Neural progenitor cell (in vitro differentiated cells): ENCODE results near the gene THRB. TPM values are rescaled to one million over a fixed set of nuclear protein-coding genes. Genes with fewer than 3 reads are reported as not detected.

Experiments
- DNase-seq: peaks from one replicate; pipeline ENCODE4 v3.0.0-alpha.2; 2016; ENCODE audit warnings: low spot score
- H2AFZ ChIP-seq: fragments of 200-600 bp; sonication (generic); replicated peaks from 2 replicates; pipeline ENCODE4 v1.6.1; 2016; ENCODE audit warnings: antibody characterized with exemption
- H3F3A ChIP-seq: fragments of 200-600 bp; sonication (generic); 2 replicates; pipeline ENCODE4 v1.6.1; 2016; ENCODE audit warnings: antibody characterized with exemption, low read depth
- H3K27ac ChIP-seq: fragments of 200-600 bp; sonication (generic); 2 replicates; pipeline ENCODE4 v1.5.1; 2016; ENCODE audit warnings: mild to moderate bottlenecking
- H3K27me3 ChIP-seq: fragments of 200-600 bp; sonication (generic); 2 replicates; pipeline ENCODE4 v1.6.1; 2016; ENCODE audit warnings: mild to moderate bottlenecking, moderate library complexity
- H3K36me3 ChIP-seq: fragments of 200-600 bp; sonication (generic); 2 replicates; pipeline ENCODE4 v1.5.1; 2016
- H3K4me1 ChIP-seq: fragments of 200-600 bp; sonication (generic); 2 replicates; pipeline ENCODE4 v1.6.1; 2016; ENCODE audit warnings: mixed run types
- H3K4me2 ChIP-seq: fragments of 200-600 bp; sonication (generic); 2 replicates; pipeline ENCODE4 v1.6.1; 2016
- H3K4me3 ChIP-seq: fragments of 200-600 bp; sonication (generic); 2 replicates; pipeline ENCODE4 v1.5.1; 2016
- H3K79me2 ChIP-seq: fragments of 200-600 bp; sonication (generic); 2 replicates; pipeline ENCODE4 v1.6.1; 2016; ENCODE audit warnings: low read depth
- H3K9ac ChIP-seq: fragments of 200-600 bp; sonication (generic); 2 replicates; pipeline ENCODE4 v1.6.1; 2016
- H3K9me3 ChIP-seq: fragments of 200-600 bp; sonication (generic); 2 replicates; pipeline ENCODE4 v1.5.1; 2016; ENCODE audit warnings: low read depth
- H4K20me1 ChIP-seq: fragments of 200-600 bp; sonication (generic); 2 replicates; pipeline ENCODE4 v1.6.1; 2016; ENCODE audit warnings: low read depth
- H3K27ac Mint-ChIP-seq: 3 replicates; pipeline ENCODE4 v1.8.0; 2021; ENCODE audit warnings: mixed read lengths
- H3K27me3 Mint-ChIP-seq: 2 replicates; pipeline ENCODE4 v1.8.0; 2022; ENCODE audit warnings: low read depth, mild to moderate bottlenecking, inconsistent platforms, moderate library complexity, mixed read lengths; ENCODE audit not compliant: insufficient read depth
- H3K36me3 Mint-ChIP-seq: 3 replicates; pipeline ENCODE4 v1.8.0; 2021; ENCODE audit warnings: mixed read lengths
- H3K4me1 Mint-ChIP-seq: 3 replicates; pipeline ENCODE4 v1.8.0; 2021; ENCODE audit warnings: mixed read lengths
- H3K4me3 Mint-ChIP-seq: 3 replicates; pipeline ENCODE4 v1.8.0; 2021; ENCODE audit warnings: mild to moderate bottlenecking, moderate library complexity, mixed read lengths
- H3K9me3 Mint-ChIP-seq: 3 replicates; pipeline ENCODE4 v1.8.0; 2020; ENCODE audit warnings: mixed read lengths
- CTCF ChIP-seq: fragments of 200-600 bp; sonication (generic); IDR thresholded peaks from 2 replicates; pipeline ENCODE4 v1.5.1; 2017; ENCODE audit warnings: antibody characterized with exemption, mild to moderate bottlenecking
- EZH2 ChIP-seq: fragments of 200-600 bp; sonication (generic); IDR thresholded peaks from 2 replicates; pipeline ENCODE4 v1.6.1; 2017; ENCODE audit warnings: antibody characterized with exemption, mild to moderate bottlenecking, moderate library complexity
- EZH2phosphoT487 ChIP-seq: fragments of 200-600 bp; sonication (generic); IDR thresholded peaks from 2 replicates; pipeline ENCODE4 v1.6.1; 2017; ENCODE audit warnings: antibody characterized with exemption
- total RNA-seq: library from RNA; depleted of rRNA; stranded (reverse); fragments of >200 nt; gene quantifications from 2 replicates; pipeline ENCODE4 v1.2.3, GENCODE V29; 2015; ENCODE audit warnings: low replicate concordance

THRB gene
- total RNA-seq, 1 donor from 2014 or later: 1.2 TPM

- TF ChIP-seq EZH2 (no peak), EZH2phosphoT487 (no peak), CTCF (no peak)
- Histone ChIP-seq H4K20me1 (no peaks in the 10 kb centered on the region), H3K9me3 (no peaks in the 10 kb centered on the region), H3K36me3 (no peaks in the 10 kb centered on the region), H3K4me1 (no peaks in the 10 kb centered on the region), H3F3A (no peaks in the 10 kb centered on the region), H3K27ac (no peak overlapping the region), H3K79me2 (no peaks in the 10 kb centered on the region), H2AFZ (no peak overlapping the region), H3K4me2 (no peak overlapping the region), H3K9ac (no peak overlapping the region), H3K4me3 (no peak overlapping the region), H3K27me3 (no peaks in the 10 kb centered on the region)
- Mint-ChIP-seq H3K9me3 (peaks cover 16% of the 10 kb centered on the region), H3K4me3 (no peak overlapping the region), H3K27me3 (peaks cover 3% of the 10 kb centered on the region), H3K36me3 (no peaks in the 10 kb centered on the region), H3K4me1 (no peaks in the 10 kb centered on the region), H3K27ac (no peak overlapping the region)
- no peak for DNase-seq
Measured at GRCh38 chr3:24199775-24200247, 294.8 kb downstream of the THRB start.

- no peak overlapping the region for H3K4me2 ChIP-seq
- no peaks in the 10 kb centered on the region for H3K79me2 ChIP-seq
- H3K36me3 Mint-ChIP-seq: no peaks in the 10 kb centered on the region
- H3K27me3 ChIP-seq: no peaks in the 10 kb centered on the region
- DNase-seq: no peak
- no peak overlapping the region for H3K27ac ChIP-seq
- H3K27me3 Mint-ChIP-seq: peaks cover 3% of the 10 kb centered on the region
- H3K9me3 Mint-ChIP-seq: peaks cover 11% of the 10 kb centered on the region
- no peak overlapping the region for H2AFZ ChIP-seq
- H3K9me3 ChIP-seq: no peaks in the 10 kb centered on the region
- H3K4me3 Mint-ChIP-seq: no peak overlapping the region
- no peak overlapping the region for H3K9ac ChIP-seq
- no peaks in the 10 kb centered on the region for H3K4me1 Mint-ChIP-seq
- H3K4me3 ChIP-seq: no peak overlapping the region
- TF ChIP-seq EZH2 (no peak), EZH2phosphoT487 (no peak), CTCF (no peak)
- no peaks in the 10 kb centered on the region for H3K36me3 ChIP-seq
- no peaks in the 10 kb centered on the region for H3K4me1 ChIP-seq
- H4K20me1 ChIP-seq: no peaks in the 10 kb centered on the region
- H3F3A ChIP-seq: no peaks in the 10 kb centered on the region
- no peak overlapping the region for H3K27ac Mint-ChIP-seq
Measured at GRCh38 chr3:24199300-24199699, 295.4 kb downstream of the THRB start.

- H3F3A ChIP-seq: no peaks in the 10 kb centered on the region
- Mint-ChIP-seq H3K27me3 (peaks cover 3% of the 10 kb centered on the region), H3K9me3 (peaks cover 8% of the 10 kb centered on the region), H3K4me3 (no peak overlapping the region), H3K36me3 (no peaks in the 10 kb centered on the region), H3K27ac (no peak overlapping the region), H3K4me1 (no peaks in the 10 kb centered on the region)
- no peak overlapping the region for H2AFZ ChIP-seq
- DNase-seq: no peak
- H4K20me1 ChIP-seq: no peaks in the 10 kb centered on the region
- H3K27me3 ChIP-seq: no peaks in the 10 kb centered on the region
- TF ChIP-seq EZH2phosphoT487: no peak
- TF ChIP-seq CTCF: no peak
- no peak for TF ChIP-seq EZH2
- no peaks in the 10 kb centered on the region for H3K36me3 ChIP-seq
- no peak overlapping the region for H3K4me3 ChIP-seq
- no peaks in the 10 kb centered on the region for H3K79me2 ChIP-seq
- H3K9me3 ChIP-seq: no peaks in the 10 kb centered on the region
- no peaks in the 10 kb centered on the region for H3K4me1 ChIP-seq
- no peak overlapping the region for H3K4me2 ChIP-seq
- no peak overlapping the region for H3K27ac ChIP-seq
- H3K9ac ChIP-seq: no peak overlapping the region
Measured at GRCh38 chr3:24198728-24199127, 295.9 kb downstream of the THRB start.
